Measurements from ENCODE around the gene SDK1.

SDK1 gene

DNA sequence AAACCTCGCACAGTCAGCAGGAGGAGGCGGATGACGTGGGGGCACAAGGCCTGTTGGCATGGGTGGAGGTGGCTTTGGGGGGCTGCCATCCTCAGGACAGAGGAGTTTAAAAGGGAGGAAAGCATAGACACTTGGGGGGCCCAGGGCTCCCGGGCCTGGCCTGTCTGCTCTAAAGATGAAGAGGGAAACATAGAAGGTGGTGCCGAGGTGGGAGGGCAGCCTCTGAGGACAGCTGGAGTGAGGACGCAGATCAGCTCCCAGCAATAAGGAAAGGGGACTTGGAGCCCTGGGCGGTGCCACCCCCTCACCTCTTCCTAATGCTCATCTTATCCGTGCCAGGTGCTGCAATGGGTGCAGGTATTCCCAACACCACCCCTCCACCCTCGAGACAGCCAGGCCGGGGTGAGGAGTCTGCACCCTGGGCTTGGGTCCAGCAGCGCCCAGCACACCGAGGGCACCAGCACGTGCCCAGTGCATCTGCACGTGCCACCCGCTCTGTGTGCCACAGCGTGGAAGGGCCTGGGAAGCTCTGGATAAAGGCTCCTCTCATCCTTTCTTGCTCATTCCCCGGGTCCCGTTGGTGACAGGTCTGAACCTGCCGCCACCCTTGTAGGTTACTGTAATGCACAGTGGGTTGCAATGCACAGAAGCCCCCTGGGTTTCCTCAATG, 815.0 kb downstream of the SDK1 start:
- Mint-ChIP-seq H3K27me3 (peaks cover 3% of the 10 kb centered on the region), H3K27ac (no peak overlapping the region), H3K4me3 (no peak overlapping the region), H3K4me1 (no peaks in the 10 kb centered on the region), H3K9me3 (peaks cover 17% of the 10 kb centered on the region), H3K36me3 (ENCODE audit: low read depth) (peaks cover 4% of the 10 kb centered on the region)
- ATAC-seq (no peak), DNase-seq (no peak)

- Mint-ChIP-seq H3K4me3 (no peak overlapping the region), H3K4me1 (no peaks in the 10 kb centered on the region)
- DNase-seq: no peak
Observed at GRCh38 chr7:4119848-4120247, 818.8 kb downstream of the SDK1 start.

DNA sequence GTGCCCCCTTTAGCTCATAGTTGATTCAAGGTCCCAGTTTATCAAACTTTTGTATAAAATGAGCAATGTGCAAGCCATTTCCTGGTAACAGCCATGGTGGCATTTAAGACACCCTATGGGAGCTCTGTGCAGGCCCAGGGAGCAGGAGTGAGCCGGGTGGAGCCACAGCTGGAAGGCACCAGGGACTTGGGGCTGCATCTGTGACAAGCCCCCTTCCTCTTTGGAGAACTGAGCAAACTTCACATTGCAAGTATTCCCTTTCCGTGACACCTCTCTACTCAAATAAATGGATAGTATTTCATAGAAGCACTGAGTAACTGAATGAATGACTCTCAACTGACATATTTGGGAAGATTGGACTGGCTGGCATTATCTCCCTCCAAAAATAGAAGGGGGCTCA, 822.3 kb downstream of the SDK1 start:
- Mint-ChIP-seq H3K27ac (no peak overlapping the region), H3K9me3 (peaks cover 43% of the 10 kb centered on the region), H3K4me1 (no peaks in the 10 kb centered on the region), H3K27me3 (peaks cover 23% of the 10 kb centered on the region), H3K4me3 (no peak overlapping the region), H3K36me3 (ENCODE audit: low read depth) (peaks cover 8% of the 10 kb centered on the region)
- DNase-seq: no peak
- ATAC-seq: no peak

More at GRCh38 chr7:4119848-4120247, 818.8 kb downstream of the SDK1 start:
- no peak for ATAC-seq
- no peak overlapping the region for H3K27ac Mint-ChIP-seq
- H3K27me3 Mint-ChIP-seq: peaks cover 15% of the 10 kb centered on the region
- peaks cover 38% of the 10 kb centered on the region for H3K9me3 Mint-ChIP-seq
- H3K36me3 Mint-ChIP-seq (ENCODE audit: low read depth): peaks cover 8% of the 10 kb centered on the region

DNA sequence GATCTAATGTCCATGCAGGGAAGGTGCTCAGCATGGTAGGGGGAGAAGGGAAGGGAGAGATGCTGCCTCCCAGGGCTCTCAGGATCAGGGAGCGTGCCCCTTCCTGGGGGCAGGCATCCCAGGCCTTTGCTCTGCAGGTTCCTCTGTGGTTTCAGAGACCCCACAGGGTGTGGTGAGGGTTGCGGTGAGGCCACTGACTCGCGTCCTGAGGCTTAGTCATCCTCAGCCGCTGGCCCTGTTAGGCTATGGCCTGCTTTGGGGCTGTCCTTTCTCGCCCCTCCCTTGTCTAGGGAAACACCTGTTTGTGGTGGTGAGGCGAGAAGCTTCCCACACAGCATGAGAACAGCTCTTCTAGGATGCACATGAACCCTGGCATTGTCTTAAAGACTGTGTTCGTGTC, 822.8 kb downstream of the SDK1 start:
- Mint-ChIP-seq H3K4me3 (no peak overlapping the region), H3K4me1 (no peaks in the 10 kb centered on the region), H3K27me3 (peaks cover 21% of the 10 kb centered on the region), H3K36me3 (ENCODE audit: low read depth) (peaks cover 8% of the 10 kb centered on the region), H3K9me3 (peaks cover 39% of the 10 kb centered on the region), H3K27ac (no peak overlapping the region)
- no peak for DNase-seq
- ATAC-seq: peak; percentile 28

- H3K27ac Mint-ChIP-seq: no peak overlapping the region
- H3K27me3 Mint-ChIP-seq: peaks cover 20% of the 10 kb centered on the region
Observed at GRCh38 chr7:4124556-4125477, 823.8 kb downstream of the SDK1 start.

GRCh38 chr7:4127909-4128560, 827.0 kb downstream of the SDK1 start:
- Mint-ChIP-seq H3K4me1 (no peaks in the 10 kb centered on the region), H3K9me3 (peaks cover 12% of the 10 kb centered on the region), H3K27ac (no peak overlapping the region), H3K4me3 (no peak overlapping the region), H3K27me3 (peaks cover 20% of the 10 kb centered on the region), H3K36me3 (ENCODE audit: low read depth) (no peaks in the 10 kb centered on the region)
- ATAC-seq (no peak), DNase-seq (no peak)

More at GRCh38 chr7:4124556-4125477, 823.8 kb downstream of the SDK1 start:
- Mint-ChIP-seq H3K4me1 (no peaks in the 10 kb centered on the region), H3K36me3 (ENCODE audit: low read depth) (peaks cover 8% of the 10 kb centered on the region), H3K9me3 (peaks cover 33% of the 10 kb centered on the region), H3K4me3 (no peak overlapping the region)
- DNase-seq (no peak), ATAC-seq (no peak)

GRCh38 chr7:4129481-4130122, 828.5 kb downstream of the SDK1 start:
- no peak for ATAC-seq
- no peak for DNase-seq
- Mint-ChIP-seq H3K27ac (no peak overlapping the region), H3K27me3 (peaks cover 11% of the 10 kb centered on the region), H3K9me3 (peaks cover 7% of the 10 kb centered on the region), H3K36me3 (ENCODE audit: low read depth) (no peaks in the 10 kb centered on the region), H3K4me1 (no peaks in the 10 kb centered on the region), H3K4me3 (no peak overlapping the region)

GRCh38 chr7:4131063-4131462, 830.0 kb downstream of the SDK1 start:
- Mint-ChIP-seq H3K27ac (no peak overlapping the region), H3K27me3 (peaks cover 3% of the 10 kb centered on the region), H3K36me3 (ENCODE audit: low read depth) (no peaks in the 10 kb centered on the region), H3K4me3 (no peak overlapping the region), H3K4me1 (no peaks in the 10 kb centered on the region), H3K9me3 (no peaks in the 10 kb centered on the region)
- ATAC-seq (no peak), DNase-seq (no peak)

DNA sequence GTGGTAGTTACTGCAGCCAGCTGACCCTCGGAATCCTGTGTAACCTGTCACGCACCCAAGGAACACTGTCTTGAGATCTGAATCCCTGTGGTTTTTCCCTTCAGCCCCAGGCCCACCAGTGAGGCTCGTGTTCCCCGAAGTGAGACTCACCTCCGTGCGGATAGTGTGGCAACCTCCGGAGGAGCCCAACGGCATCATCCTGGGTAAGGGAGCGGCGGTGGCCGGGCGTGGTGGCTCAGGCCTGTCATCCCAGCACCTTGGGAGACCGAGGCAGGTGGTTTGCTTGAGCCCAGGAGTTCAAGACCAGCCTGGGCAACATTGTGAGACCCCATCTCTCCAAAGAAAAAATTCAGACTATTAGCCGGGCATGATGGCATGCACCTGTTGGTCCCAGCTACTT, 831.2 kb downstream of the SDK1 start:
- ATAC-seq (no peak), DNase-seq (no peak)
- no peaks in the 10 kb centered on the region for H3K4me1 Mint-ChIP-seq
- no peaks in the 10 kb centered on the region for H3K36me3 Mint-ChIP-seq (ENCODE audit: low read depth)
- H3K9me3 Mint-ChIP-seq: no peaks in the 10 kb centered on the region
- H3K27me3 Mint-ChIP-seq: peaks cover 3% of the 10 kb centered on the region
- H3K4me3 Mint-ChIP-seq: no peak overlapping the region
- no peak overlapping the region for H3K27ac Mint-ChIP-seq

GRCh38 chr7:4133491-4134044, 832.5 kb downstream of the SDK1 start:
- H3K36me3 Mint-ChIP-seq (ENCODE audit: low read depth): no peaks in the 10 kb centered on the region
- no peak overlapping the region for H3K27ac Mint-ChIP-seq
- no peaks in the 10 kb centered on the region for H3K9me3 Mint-ChIP-seq
- DNase-seq: no peak
- H3K4me1 Mint-ChIP-seq: no peaks in the 10 kb centered on the region
- no peak for ATAC-seq
- no peaks in the 10 kb centered on the region for H3K27me3 Mint-ChIP-seq
- no peak overlapping the region for H3K4me3 Mint-ChIP-seq

GRCh38 chr7:4134204-4134603, 833.2 kb downstream of the SDK1 start:
- ATAC-seq (no peak), DNase-seq (no peak)
- Mint-ChIP-seq H3K4me1 (no peaks in the 10 kb centered on the region), H3K9me3 (no peaks in the 10 kb centered on the region), H3K4me3 (no peak overlapping the region), H3K36me3 (ENCODE audit: low read depth) (no peaks in the 10 kb centered on the region), H3K27me3 (no peaks in the 10 kb centered on the region), H3K27ac (no peak overlapping the region)

- DNase-seq (no peak), ATAC-seq (no peak)
- H3K4me1 Mint-ChIP-seq: no peaks in the 10 kb centered on the region
- H3K4me3 Mint-ChIP-seq: no peak overlapping the region
- no peaks in the 10 kb centered on the region for H3K9me3 Mint-ChIP-seq
- no peaks in the 10 kb centered on the region for H3K36me3 Mint-ChIP-seq (ENCODE audit: low read depth)
- H3K27ac Mint-ChIP-seq: no peak overlapping the region
- no peaks in the 10 kb centered on the region for H3K27me3 Mint-ChIP-seq
Observed at GRCh38 chr7:4134631-4135030, 833.6 kb downstream of the SDK1 start.

DNA sequence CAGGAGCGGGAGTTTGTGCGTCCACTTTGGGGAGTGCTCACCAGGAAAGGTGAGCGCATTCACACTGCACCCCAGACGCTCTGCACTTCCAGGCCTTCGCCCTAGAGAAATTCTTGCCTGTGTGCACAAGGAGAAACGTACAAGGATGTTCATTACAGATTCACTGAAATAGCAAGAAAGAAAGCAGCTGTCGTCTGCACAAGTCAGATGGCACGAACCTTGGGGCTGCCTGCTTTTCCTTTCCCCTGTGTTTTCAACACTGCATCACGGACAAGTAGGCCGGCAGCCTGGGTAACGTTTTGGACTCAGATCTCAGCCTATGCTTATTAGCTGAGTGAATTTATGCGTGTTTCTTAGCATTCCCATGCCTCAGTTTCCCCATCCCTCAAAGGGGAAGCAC, 834.2 kb downstream of the SDK1 start:
- Mint-ChIP-seq H3K27ac (no peak overlapping the region), H3K4me1 (no peaks in the 10 kb centered on the region), H3K9me3 (no peaks in the 10 kb centered on the region), H3K27me3 (no peaks in the 10 kb centered on the region), H3K4me3 (no peak overlapping the region), H3K36me3 (ENCODE audit: low read depth) (no peaks in the 10 kb centered on the region)
- DNase-seq: no peak
- ATAC-seq: no peak

DNA sequence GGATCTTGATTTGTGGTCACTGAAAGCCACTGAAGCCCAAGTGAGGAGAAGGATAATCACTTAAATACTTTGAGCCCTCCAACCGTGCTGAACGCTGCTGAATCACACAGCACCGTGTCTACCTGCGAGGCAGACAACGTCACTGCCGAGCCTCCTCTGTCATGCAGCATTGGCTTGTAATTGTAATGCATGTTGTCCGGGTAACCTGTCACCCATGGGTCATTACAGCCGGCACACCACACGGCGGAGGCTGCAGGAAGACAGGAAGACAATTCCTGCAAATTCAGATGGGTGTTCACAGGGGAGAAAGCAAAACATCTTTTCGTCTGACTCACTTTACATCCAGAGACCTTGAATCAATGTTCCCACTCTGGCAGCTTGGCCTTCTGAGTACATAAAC, 835.0 kb downstream of the SDK1 start:
- Mint-ChIP-seq H3K36me3 (ENCODE audit: low read depth) (no peaks in the 10 kb centered on the region), H3K4me3 (no peak overlapping the region), H3K27ac (no peak overlapping the region), H3K9me3 (no peaks in the 10 kb centered on the region), H3K4me1 (no peaks in the 10 kb centered on the region), H3K27me3 (no peaks in the 10 kb centered on the region)
- ATAC-seq (no peak), DNase-seq (no peak)
